HCT116 (cell line): ENCODE measurements around the gene CBLB. TPM values are rescaled to one million over a fixed set of nuclear protein-coding genes. Genes with fewer than 3 reads are reported as not detected.

Experiments
- ATAC-seq: fragments of 200-7000 bp; cut with Tn5 transposase; 2 replicates; pipeline ENCODE4 v1.9.1; 2020; ENCODE audit warnings: mild to moderate bottlenecking, moderate library complexity
- BruUV-seq: library from RNA; stranded (reverse); fragments of 400-500 nt; replicated peaks from 2 replicates; lab custom pipeline; 2021; lab: Mats Ljungman, UMichigan
- CTCF ChIA-PET: fragments of 300-600 bp; sonication (Branson Sonifier 250); formaldehyde crosslinking; loops from one replicate; lab custom pipeline; 2021; ENCODE audit warnings: antibody characterized with exemption; lab: Charles Lee
- POLR2A ChIA-PET: fragments of 300-600, 350-600 bp; sonication (Branson Sonifier 250); formaldehyde crosslinking; loops from one replicate; lab custom pipeline; 2021; ENCODE audit warnings: antibody characterized with exemption; lab: Charles Lee
- RAD21 ChIA-PET, 2 experiments: fragments of 300-600 bp; sonication (Branson Sonifier 250); formaldehyde crosslinking; loops; one replicate each; lab custom pipeline; 2023; ENCODE audit warnings: low total read pairs in 2 of 2; ENCODE audit not compliant: uncharacterized antibody in 2 of 2, unreplicated experiment in 2 of 2, low non-redundant PET in 1 of 2; lab: Charles Lee
- DNase-seq: peaks from one replicate; pipeline ENCODE4 v3.0.0-alpha.2; 2010; ENCODE audit warnings: low read depth, low spot score
- H2AFZ ChIP-seq: fragments of 200-600 bp; shearing (Covaris generic), sonication (generic); 2 replicates; pipeline ENCODE4 v1.6.1; 2017; ENCODE audit warnings: low read depth, mixed run types, mixed read lengths, antibody characterized with exemption, low read length; ENCODE audit not compliant: poor library complexity, severe bottlenecking
- H3K27ac ChIP-seq: 2 replicates; pipeline ENCODE4 v1.5.1; 2012; ENCODE audit warnings: low read depth, low read length
- H3K27me3 ChIP-seq: fragments of 200-600 bp; sonication (generic); 2 replicates; pipeline ENCODE4 v1.6.1; 2016; ENCODE audit warnings: mixed run types, low read length, mixed read lengths; ENCODE audit not compliant: insufficient read depth
- H3K36me3 ChIP-seq, 2 experiments: fragments of 200-500 bp in 1 of 2; fragments of 200-600 bp in 1 of 2; sonication (Bioruptor generic) in 1 of 2; sonication (generic) in 1 of 2; 2 replicates each; pipeline versions ENCODE4 v1.5.1 to v1.6.1; 2014 to 2016; ENCODE audit warnings: low read length in 2 of 2, inconsistent platforms in 1 of 2, mixed read lengths in 1 of 2, mixed run types in 1 of 2; ENCODE audit not compliant: insufficient read depth in 2 of 2, control insufficient read depth in 1 of 2
- H3K4me1 ChIP-seq, 2 experiments: fragments of 200-600 bp in 1 of 2; sonication (generic) in 1 of 2; 2 replicates each; pipeline versions ENCODE4 v1.5.1 to v1.6.1; 2012 to 2017; ENCODE audit warnings: low read length in 2 of 2, inconsistent platforms in 1 of 2, mild to moderate bottlenecking in 1 of 2, mixed read lengths in 1 of 2, mixed run types in 1 of 2, moderate library complexity in 1 of 2; ENCODE audit not compliant: insufficient read depth in 2 of 2, control insufficient read depth in 1 of 2
- H3K4me2 ChIP-seq: fragments of 200-600 bp; sonication (generic); 2 replicates; pipeline ENCODE4 v1.6.1; 2017; ENCODE audit warnings: mixed run types, low read length, mixed read lengths
- H3K4me3 ChIP-seq, 2 experiments: fragments of 200-600 bp in 1 of 2; sonication (generic) in 1 of 2; replicated peaks in 1 of 2; 2 replicates each; pipeline ENCODE4 v1.5.1; 2011 to 2016; ENCODE audit warnings: low read length in 2 of 2, control low read depth in 1 of 2, low read depth in 1 of 2, mild to moderate bottlenecking in 1 of 2, mixed read lengths in 1 of 2, mixed run types in 1 of 2
- H3K79me2 ChIP-seq: fragments of 200-600 bp; sonication (generic); 2 replicates; pipeline ENCODE4 v1.6.1; 2017; ENCODE audit warnings: mild to moderate bottlenecking, mixed run types, low read length, moderate library complexity, mixed read lengths; ENCODE audit not compliant: insufficient read depth
- H3K9ac ChIP-seq: fragments of 200-600 bp; sonication (generic); 2 replicates; pipeline ENCODE4 v1.6.1; 2016; ENCODE audit warnings: low read length, mixed read lengths
- H3K9me2 ChIP-seq: fragments of 200-600 bp; sonication (generic), shearing (Covaris generic); 2 replicates; pipeline ENCODE4 v1.6.1; 2017; ENCODE audit warnings: mixed run types, mild to moderate bottlenecking, moderate library complexity; ENCODE audit not compliant: insufficient read depth
- H3K9me3 ChIP-seq, 2 experiments: fragments of 200-500 bp in 1 of 2; fragments of 200-600 bp in 1 of 2; sonication (Bioruptor generic) in 1 of 2; sonication (generic) in 1 of 2; 2 replicates each; pipeline ENCODE4 v1.6.1; 2014 to 2017; ENCODE audit warnings: low read length in 2 of 2, mixed read lengths in 2 of 2, inconsistent platforms in 1 of 2, low read depth in 1 of 2, mild to moderate bottlenecking in 1 of 2, mixed run types in 1 of 2, moderate library complexity in 1 of 2; ENCODE audit not compliant: control insufficient read depth in 1 of 2, insufficient read depth in 1 of 2
- H4K20me1 ChIP-seq: fragments of 200-600 bp; sonication (generic), shearing (Covaris generic); 2 replicates; pipeline ENCODE4 v1.6.1; 2017; ENCODE audit warnings: mixed run types, mild to moderate bottlenecking, moderate library complexity; ENCODE audit not compliant: insufficient read depth
- CEBPB ChIP-seq: IDR thresholded peaks from 2 replicates; pipeline ENCODE4 v1.6.1; 2012; ENCODE audit warnings: low read depth
- ELF1 ChIP-seq: IDR thresholded peaks from 2 replicates; pipeline ENCODE4 v1.6.1; 2012; ENCODE audit warnings: low read depth, borderline replicate concordance
- EZH2 ChIP-seq: fragments of 200-600 bp; sonication (generic); IDR thresholded peaks from 2 replicates; pipeline ENCODE4 v1.6.1; 2017; ENCODE audit warnings: antibody characterized with exemption, mixed run types
- EZH2phosphoT487 ChIP-seq: fragments of 200-600 bp; IDR thresholded peaks from 2 replicates; pipeline ENCODE4 v1.6.1; 2018; ENCODE audit warnings: antibody characterized with exemption, borderline replicate concordance
- FOSL1 ChIP-seq: IDR thresholded peaks from 2 replicates; pipeline ENCODE4 v1.6.1; 2012; ENCODE audit warnings: low read depth
- JUND ChIP-seq: IDR thresholded peaks from 2 replicates; pipeline ENCODE4 v1.6.1; 2012
- POLR2A ChIP-seq: IDR thresholded peaks from 2 replicates; pipeline ENCODE4 v1.7.0; 2011; ENCODE audit warnings: borderline replicate concordance; ENCODE audit not compliant: insufficient read depth, insufficient read length; ENCODE audit errors: extremely low read depth
- SIN3A ChIP-seq: IDR thresholded peaks from 2 replicates; pipeline ENCODE4 v1.6.1; 2012; ENCODE audit warnings: low read depth
- SP1 ChIP-seq: IDR thresholded peaks from 2 replicates; pipeline ENCODE4 v1.6.1; 2012; ENCODE audit warnings: low read depth
- TCF7L2 ChIP-seq: IDR thresholded peaks from 2 replicates; pipeline ENCODE4 v1.7.0; 2011; ENCODE audit warnings: borderline replicate concordance, inconsistent platforms; ENCODE audit not compliant: insufficient read depth, insufficient read length; ENCODE audit errors: extremely low read depth
- YY1 ChIP-seq: IDR thresholded peaks from 2 replicates; pipeline ENCODE4 v1.6.1; 2011; ENCODE audit warnings: low read length, low read depth, moderate library complexity, mild to moderate bottlenecking; ENCODE audit not compliant: insufficient replicate concordance; ENCODE audit errors: extremely low read depth
- ZFX ChIP-seq: fragments of 450-650 bp; IDR thresholded peaks from 2 replicates; pipeline ENCODE4 v1.6.1; 2017
- ZNF274 ChIP-seq: fragments of 200-500 bp; sonication (Bioruptor generic); IDR thresholded peaks from 2 replicates; pipeline ENCODE4 v1.6.1; 2014; ENCODE audit warnings: mild to moderate bottlenecking, low read depth, low read length, inconsistent platforms
- intact Hi-C: fragments of 100-400 bp; cut with micrococcal nuclease; formaldehyde crosslinking; loops from 2 replicates; pipeline ENCODE4 v1.10.0; 2022
- total RNA-seq: library from RNA; stranded (reverse); gene quantifications from one replicate; pipeline ENCODE4 v1.2.1, GENCODE V29; 2021; ENCODE audit not compliant: unreplicated experiment
- TF ChIP-seq, protein P1 (sequence below): IDR thresholded peaks from 2 replicates; pipeline ENCODE4 v1.6.1; 2012
- TF ChIP-seq, protein P2 (sequence below): IDR thresholded peaks from 2 replicates; pipeline ENCODE4 v1.6.1; 2012; ENCODE audit warnings: low read depth
- TF ChIP-seq, protein P3 (sequence below): IDR thresholded peaks from 2 replicates; pipeline ENCODE4 v1.6.1; 2012
- TF ChIP-seq, protein P4 (sequence below): IDR thresholded peaks from 2 replicates; pipeline ENCODE4 v1.6.1; 2011; ENCODE audit warnings: mild to moderate bottlenecking, low read length, moderate library complexity; ENCODE audit not compliant: insufficient replicate concordance; ENCODE audit errors: extremely low read depth

Gene CBLB
- total RNA-seq, 1 experiment from 2014 or later, result 10.4 TPM

GRCh38 chr3:105800320-105800719, 68.5 kb downstream of the CBLB start:
- BruUV-seq, result no TSS peak
- ChIA-PET RAD21 (no interaction called here), CTCF (no interaction called here), POLR2A (no interaction called here)
- ATAC-seq, result no peak
- no peak overlapping the region for H3K9ac ChIP-seq
- H2AFZ ChIP-seq, result no peak overlapping the region
- H3K9me3 ChIP-seq, result no peaks in the 10 kb centered on the region
- no peaks in the 10 kb centered on the region for H3K4me1 ChIP-seq
- H3K4me3 ChIP-seq, result no peak overlapping the region
- no peak for DNase-seq
- intact Hi-C loops, result no loop called here
- no peaks in the 10 kb centered on the region for H3K9me2 ChIP-seq
- H4K20me1 ChIP-seq, result no peaks in the 10 kb centered on the region
- no peak overlapping the region for H3K4me2 ChIP-seq
- H3K27ac ChIP-seq, result no peak overlapping the region
- no peak for TF ChIP-seq SP1
- TF ChIP-seq, protein P1, sequence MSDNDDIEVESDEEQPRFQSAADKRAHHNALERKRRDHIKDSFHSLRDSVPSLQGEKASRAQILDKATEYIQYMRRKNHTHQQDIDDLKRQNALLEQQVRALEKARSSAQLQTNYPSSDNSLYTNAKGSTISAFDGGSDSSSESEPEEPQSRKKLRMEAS, result no peak
- TF ChIP-seq, protein P2, sequence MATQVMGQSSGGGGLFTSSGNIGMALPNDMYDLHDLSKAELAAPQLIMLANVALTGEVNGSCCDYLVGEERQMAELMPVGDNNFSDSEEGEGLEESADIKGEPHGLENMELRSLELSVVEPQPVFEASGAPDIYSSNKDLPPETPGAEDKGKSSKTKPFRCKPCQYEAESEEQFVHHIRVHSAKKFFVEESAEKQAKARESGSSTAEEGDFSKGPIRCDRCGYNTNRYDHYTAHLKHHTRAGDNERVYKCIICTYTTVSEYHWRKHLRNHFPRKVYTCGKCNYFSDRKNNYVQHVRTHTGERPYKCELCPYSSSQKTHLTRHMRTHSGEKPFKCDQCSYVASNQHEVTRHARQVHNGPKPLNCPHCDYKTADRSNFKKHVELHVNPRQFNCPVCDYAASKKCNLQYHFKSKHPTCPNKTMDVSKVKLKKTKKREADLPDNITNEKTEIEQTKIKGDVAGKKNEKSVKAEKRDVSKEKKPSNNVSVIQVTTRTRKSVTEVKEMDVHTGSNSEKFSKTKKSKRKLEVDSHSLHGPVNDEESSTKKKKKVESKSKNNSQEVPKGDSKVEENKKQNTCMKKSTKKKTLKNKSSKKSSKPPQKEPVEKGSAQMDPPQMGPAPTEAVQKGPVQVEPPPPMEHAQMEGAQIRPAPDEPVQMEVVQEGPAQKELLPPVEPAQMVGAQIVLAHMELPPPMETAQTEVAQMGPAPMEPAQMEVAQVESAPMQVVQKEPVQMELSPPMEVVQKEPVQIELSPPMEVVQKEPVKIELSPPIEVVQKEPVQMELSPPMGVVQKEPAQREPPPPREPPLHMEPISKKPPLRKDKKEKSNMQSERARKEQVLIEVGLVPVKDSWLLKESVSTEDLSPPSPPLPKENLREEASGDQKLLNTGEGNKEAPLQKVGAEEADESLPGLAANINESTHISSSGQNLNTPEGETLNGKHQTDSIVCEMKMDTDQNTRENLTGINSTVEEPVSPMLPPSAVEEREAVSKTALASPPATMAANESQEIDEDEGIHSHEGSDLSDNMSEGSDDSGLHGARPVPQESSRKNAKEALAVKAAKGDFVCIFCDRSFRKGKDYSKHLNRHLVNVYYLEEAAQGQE, result no peak
- TF ChIP-seq, protein P3, sequence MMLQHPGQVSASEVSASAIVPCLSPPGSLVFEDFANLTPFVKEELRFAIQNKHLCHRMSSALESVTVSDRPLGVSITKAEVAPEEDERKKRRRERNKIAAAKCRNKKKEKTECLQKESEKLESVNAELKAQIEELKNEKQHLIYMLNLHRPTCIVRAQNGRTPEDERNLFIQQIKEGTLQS, result no peak
- TF ChIP-seq EZH2phosphoT487, result no peak
- TF ChIP-seq, protein P4, sequence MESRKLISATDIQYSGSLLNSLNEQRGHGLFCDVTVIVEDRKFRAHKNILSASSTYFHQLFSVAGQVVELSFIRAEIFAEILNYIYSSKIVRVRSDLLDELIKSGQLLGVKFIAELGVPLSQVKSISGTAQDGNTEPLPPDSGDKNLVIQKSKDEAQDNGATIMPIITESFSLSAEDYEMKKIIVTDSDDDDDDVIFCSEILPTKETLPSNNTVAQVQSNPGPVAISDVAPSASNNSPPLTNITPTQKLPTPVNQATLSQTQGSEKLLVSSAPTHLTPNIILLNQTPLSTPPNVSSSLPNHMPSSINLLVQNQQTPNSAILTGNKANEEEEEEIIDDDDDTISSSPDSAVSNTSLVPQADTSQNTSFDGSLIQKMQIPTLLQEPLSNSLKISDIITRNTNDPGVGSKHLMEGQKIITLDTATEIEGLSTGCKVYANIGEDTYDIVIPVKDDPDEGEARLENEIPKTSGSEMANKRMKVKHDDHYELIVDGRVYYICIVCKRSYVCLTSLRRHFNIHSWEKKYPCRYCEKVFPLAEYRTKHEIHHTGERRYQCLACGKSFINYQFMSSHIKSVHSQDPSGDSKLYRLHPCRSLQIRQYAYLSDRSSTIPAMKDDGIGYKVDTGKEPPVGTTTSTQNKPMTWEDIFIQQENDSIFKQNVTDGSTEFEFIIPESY, result no peak
- no peak for TF ChIP-seq EZH2
- no peak for TF ChIP-seq YY1
- TF ChIP-seq CEBPB, result no peak
- TF ChIP-seq ZNF274, result no peak
- no peak for TF ChIP-seq POLR2A
- no peak for TF ChIP-seq FOSL1
- TF ChIP-seq ZFX, result no peak
- TF ChIP-seq JUND, result no peak
- TF ChIP-seq TCF7L2, result no peak
- TF ChIP-seq ELF1, result no peak
- TF ChIP-seq SIN3A, result no peak
- no peaks in the 10 kb centered on the region for H3K79me2 ChIP-seq
- H3K36me3 ChIP-seq, result no peaks in the 10 kb centered on the region
- no peaks in the 10 kb centered on the region for H3K27me3 ChIP-seq
